HG02884 (cell line): ENCODE data around the gene ZBTB43.
A peak's percentile ranks its signal among the peaks of the same experiment; 100 is the strongest.
"Not testable (repeated sequence)": the region's sequence is repeated elsewhere in the genome, so short reads cannot be mapped to it uniquely, and the experiment has no call there.

Experiments
- ATAC-seq: cut with Tn5 transposase; IDR thresholded peaks from one replicate; pipeline ENCODE4 v1.9.1; 2021; ENCODE audit warnings: mild to moderate bottlenecking, moderate library complexity; ENCODE audit not compliant: unreplicated experiment

The ZBTB43 gene

GRCh38 chr9:126804696-126805553 lies at the start of gene ZBTB43:
ZBTB43 (plus strand) TSS chr9:126805040; CDS start chr9:126832510, 27,470 bp downstream.
- ATAC-seq, result peak; percentile 81

- ATAC-seq, result no peak
These were observed 49.4 kb upstream of the ZBTB43 start for GRCh38 chr9:126755317-126755875.

- ATAC-seq, result no peak
These were observed 48.6 kb upstream of the ZBTB43 start for GRCh38 chr9:126756238-126756637.

GRCh38 chr9:126756876-126757415 lies 47.9 kb upstream of the ZBTB43 start:
- ATAC-seq, result no peak

GRCh38 chr9:126758916-126759585 lies 45.8 kb upstream of the ZBTB43 start:
- no peak for ATAC-seq

- ATAC-seq, result no peak
These were observed 43.6 kb upstream of the ZBTB43 start for GRCh38 chr9:126761274-126761673.

GRCh38 chr9:126763130-126763764 lies 41.6 kb upstream of the ZBTB43 start:
- no peak for ATAC-seq

GRCh38 chr9:126773004-126773607 lies 31.7 kb upstream of the ZBTB43 start:
- no peak for ATAC-seq

GRCh38 chr9:126775926-126776325 lies 28.9 kb upstream of the ZBTB43 start:
- ATAC-seq, result no peak

- no peak for ATAC-seq
These were observed 27.1 kb upstream of the ZBTB43 start for GRCh38 chr9:126777733-126778132.

- no peak for ATAC-seq
These were observed 26.7 kb upstream of the ZBTB43 start for GRCh38 chr9:126778141-126778540.

- ATAC-seq, result not testable (repeated sequence)
These were observed 26.1 kb upstream of the ZBTB43 start for GRCh38 chr9:126778696-126779095.

GRCh38 chr9:126781186-126782052 lies 23.4 kb upstream of the ZBTB43 start:
- ATAC-seq, result no peak

- ATAC-seq, result no peak
These were observed 22.8 kb upstream of the ZBTB43 start for GRCh38 chr9:126782053-126782388.

- no peak for ATAC-seq
These were observed 20.9 kb upstream of the ZBTB43 start for GRCh38 chr9:126783949-126784348.

GRCh38 chr9:126784401-126784800 lies 20.4 kb upstream of the ZBTB43 start:
- ATAC-seq, result no peak

- not testable (repeated sequence) for ATAC-seq
These were observed 20.0 kb upstream of the ZBTB43 start for GRCh38 chr9:126784841-126785240.

- ATAC-seq, result no peak
These were observed 16.8 kb upstream of the ZBTB43 start for GRCh38 chr9:126788046-126788445.

- ATAC-seq, result no peak
These were observed 16.0 kb upstream of the ZBTB43 start for GRCh38 chr9:126788634-126789349.
